HG03565 (cell line): ENCODE data around the gene PARD3.

Experiments
- ATAC-seq: cut with Tn5 transposase; IDR thresholded peaks from one replicate; pipeline ENCODE4 v1.9.1; 2021; ENCODE audit warnings: mild to moderate bottlenecking, moderate library complexity; ENCODE audit not compliant: unreplicated experiment

Gene PARD3

DNA sequence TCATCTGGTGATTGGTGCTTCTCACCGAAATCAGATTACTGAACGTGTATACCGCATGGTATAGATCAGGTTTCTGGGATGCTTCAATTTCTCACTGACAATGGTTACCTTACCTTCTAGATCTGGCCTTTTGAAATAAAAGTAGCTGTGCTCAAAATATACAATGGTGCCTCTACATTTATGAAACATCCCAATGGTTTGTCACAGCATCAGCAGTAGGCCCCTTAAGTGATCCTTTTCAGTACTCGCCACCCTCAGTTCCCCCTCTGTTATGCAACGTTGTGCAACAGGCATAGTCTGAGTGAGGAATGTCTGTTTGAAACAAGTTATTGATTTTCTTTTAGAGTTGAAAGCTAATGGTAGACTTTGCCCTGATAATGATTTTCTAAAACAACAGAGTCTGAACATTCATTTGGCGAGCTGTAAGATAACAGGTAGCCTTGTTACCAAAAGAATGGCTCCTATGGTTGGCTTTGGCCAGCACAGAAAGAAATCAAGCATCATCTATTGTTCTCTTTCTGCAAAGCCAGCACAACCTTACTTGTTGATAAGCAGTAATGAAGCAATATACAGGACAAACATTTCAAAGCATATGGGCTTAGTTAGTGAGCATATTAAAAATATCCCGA lies 693.9 kb downstream of the PARD3 start:
- ATAC-seq = no peak

DNA sequence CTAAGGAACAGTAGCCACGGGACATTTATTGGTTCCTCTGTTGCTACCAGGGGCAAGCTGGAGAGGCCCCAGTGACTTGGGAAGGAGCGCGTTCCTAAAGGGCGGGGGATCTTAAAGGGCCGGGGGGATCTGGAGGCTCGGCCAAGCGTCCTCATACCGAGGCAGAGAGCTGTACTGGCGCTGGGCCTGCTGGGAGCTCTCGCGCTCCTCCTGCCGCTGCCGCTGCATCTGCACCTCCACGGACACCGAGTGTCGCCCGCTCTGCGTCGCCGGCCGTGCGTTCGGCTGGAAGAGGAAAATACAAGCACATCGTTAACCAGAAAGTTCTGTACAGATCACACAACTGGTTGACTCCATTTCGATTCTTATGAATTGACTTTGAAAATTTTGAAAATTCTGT lies 695.6 kb downstream of the PARD3 start:
- ATAC-seq = no peak

DNA sequence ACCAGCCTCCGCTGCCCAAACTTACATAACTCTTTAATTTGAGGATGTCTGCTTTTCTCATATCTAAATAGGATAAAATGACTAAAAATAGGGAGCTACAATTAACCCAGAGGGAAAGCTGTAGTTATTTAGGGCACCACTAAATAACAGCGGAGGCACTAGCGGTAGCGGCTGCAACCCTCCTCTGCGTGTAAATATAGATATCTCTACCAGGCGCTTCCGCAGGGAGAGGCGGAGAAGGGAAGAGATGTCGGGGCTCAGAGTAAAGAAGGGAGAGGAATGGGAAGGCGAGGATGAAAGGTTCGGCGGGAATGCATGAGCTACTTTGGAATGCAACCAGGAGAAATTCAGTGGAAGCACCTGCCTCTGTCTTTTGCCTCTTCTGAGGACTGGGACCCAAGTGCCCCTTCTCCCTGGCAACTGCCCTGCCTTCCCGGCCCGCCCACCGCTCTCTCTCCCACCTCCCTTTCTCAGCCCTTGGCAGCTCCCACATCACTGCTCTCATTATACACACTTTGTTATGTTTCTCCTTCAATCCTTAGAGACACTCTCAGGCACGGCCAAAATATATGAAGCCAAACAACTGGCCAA lies 698.3 kb downstream of the PARD3 start:
- ATAC-seq = no peak

DNA sequence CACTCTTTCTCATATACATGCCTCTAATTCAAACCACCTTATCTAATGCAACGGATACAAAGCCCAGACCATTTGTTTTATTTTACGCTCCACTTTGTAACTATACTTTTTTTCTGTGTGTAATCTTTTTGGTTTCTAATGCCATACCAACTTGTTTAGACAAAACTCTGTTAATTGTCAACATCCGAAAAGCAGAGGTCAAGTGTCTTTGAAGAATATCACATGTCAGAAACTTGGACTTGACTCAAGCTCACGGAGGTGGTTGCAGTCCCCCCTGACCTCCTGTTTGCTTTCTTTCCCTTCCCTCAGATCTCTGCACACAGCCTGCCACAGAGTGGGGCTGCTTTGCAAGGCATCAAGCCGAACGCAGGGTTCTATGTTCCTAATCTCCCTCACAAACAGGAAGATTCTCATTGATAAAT lies 698.9 kb downstream of the PARD3 start:
- ATAC-seq = no peak

DNA sequence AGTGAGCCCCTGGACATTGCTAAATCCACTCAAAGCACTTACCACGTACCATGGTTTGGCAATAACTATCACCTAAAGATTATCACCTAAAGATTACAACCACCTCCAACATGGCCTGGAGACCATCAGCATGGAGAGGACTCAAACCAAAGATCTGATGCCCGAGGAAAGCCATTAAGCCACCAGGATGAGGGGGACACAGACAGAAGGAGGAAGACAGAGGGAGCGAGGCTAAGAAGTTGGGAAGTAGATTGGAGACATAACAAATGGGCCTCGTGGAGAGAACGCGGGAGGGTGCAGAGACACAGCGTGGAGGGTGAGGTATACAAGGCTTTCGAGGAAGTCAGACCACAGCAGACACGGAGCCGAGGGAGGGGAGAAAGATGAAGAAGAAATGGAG lies 700.2 kb downstream of the PARD3 start:
- no peak for ATAC-seq

DNA sequence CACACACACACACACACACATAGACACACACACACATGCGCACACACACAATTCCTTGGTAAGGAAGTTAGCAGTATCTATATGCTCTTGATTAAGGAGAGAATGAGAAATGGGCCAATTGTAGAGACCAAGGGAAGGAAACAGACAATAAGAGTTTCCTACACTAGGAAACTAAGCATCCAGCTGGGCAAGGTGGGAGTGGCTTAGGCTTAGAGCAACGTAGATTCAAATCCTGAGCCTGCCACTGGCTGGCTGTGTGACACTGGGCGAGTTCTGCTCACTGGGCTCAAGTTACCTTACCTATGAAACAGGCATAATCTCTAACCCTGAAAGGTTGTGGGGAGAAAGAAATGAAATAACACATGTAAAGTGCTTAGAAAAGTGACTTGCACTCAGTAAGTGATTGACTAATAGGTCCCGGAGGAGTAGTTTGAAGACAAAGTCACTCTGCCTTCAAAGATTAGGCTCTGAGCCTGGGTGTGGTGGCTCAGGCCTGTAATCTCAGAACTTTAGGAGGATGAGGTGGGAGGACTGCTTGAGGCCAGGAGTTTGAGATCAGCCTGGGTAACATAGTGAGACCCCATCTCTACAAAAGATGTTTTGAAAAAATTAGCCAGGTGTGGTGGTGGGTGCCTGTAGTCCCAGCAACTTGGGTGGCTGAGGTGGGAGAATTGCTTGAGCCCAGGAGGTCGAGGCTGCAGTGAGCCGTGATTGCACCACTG lies 701.4 kb downstream of the PARD3 start:
- ATAC-seq = no peak

DNA sequence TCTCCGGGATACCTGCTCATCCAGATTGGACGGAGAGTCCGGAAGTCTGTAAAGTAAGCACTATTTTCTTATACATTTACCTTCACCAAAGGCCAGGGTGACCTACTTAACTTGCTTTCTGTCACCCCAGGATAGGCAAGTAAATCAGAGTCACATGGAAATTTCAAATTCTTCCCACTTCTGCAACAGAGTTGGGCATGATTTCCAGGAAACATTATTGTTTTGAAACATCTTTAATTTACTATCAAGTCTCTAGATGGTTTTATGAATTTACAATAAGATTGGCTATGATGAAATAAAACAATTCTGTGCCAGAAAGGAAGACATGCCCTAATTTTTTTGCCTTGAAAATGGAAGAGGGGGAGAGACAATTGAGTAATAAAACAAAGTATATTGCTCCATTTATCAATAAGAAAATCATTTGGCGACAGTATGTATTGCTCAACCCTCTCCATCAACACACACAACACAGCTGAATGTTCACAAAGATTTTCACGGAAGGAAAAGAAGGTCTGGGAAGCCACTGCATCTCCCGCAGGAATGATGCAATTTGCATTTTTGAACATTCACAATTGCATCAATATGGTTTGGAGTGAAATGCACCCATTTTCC lies 702.8 kb downstream of the PARD3 start:
- ATAC-seq = no peak

DNA sequence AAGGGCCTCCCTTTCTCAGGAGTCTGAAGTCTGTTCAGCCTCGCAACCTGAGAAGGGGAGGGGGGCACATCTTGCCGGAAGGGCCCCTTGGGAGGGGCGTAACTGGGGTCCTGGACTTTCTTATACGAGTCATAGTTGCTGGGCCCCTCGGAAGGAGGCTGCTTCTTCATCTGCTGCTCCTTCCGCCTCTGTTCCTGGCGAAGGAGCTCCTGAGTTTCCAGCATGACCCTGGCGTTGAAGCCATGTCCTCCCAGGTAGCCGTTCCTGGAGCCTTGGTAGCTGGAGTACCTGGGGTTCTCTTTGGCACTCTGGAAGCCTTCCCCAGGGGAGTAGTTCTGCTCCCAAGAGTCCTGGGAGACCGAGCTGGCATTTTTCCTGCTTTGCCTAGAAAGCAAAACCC lies 703.9 kb downstream of the PARD3 start:
- ATAC-seq = no peak

DNA sequence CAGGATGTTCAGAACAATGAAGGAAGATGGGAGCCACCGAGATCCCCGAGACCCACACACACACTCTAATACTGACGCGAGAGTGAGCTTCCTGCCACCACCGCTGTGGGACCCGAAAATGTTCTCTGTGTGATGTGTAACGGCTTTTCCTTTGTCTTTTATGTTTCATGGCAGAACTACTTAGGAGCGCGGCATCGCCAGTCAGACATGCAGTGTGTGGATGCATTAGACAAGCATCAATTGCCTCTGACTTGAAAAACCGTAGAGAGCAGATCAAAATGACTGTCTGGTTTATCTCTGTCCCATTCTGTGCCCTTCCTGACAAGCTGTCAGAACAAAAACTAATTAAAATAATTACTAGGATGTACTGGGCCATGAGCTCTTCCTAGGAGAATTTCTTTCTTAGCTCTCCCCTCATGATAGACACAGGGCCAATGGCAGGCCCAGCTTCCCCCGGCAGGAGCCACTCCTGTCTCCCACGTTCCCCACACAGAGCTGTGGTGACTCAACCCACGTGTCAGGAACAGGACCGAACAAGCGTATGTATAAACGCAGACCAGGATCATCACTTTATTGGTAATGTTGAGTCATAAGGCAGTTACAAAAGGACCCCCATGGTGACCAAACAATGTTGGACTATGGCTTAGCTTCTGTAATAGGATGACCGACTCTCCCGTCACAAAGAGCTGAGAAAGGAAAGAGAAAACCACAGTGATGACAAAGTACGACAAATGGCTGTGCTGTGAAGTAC lies 705.0 kb downstream of the PARD3 start:
- no peak for ATAC-seq

DNA sequence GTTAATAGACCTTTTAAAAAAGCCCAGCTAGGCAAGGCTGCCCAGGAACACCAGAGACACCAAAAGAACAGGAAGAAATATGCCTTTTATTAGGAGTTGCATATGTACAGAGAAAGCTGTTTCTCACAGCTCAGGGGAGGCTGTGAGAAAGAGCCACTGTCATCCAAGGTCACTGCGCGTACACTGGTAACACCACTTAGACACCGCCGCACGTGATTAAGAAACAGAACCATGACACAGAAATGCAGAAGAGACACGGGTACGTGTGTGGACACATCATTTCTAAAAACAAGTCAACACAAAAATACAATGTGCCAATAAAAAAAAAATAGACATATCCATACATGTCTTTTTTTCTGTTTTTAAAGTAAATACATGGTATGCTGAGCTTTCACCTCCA lies 705.6 kb downstream of the PARD3 start:
- ATAC-seq = no peak

DNA sequence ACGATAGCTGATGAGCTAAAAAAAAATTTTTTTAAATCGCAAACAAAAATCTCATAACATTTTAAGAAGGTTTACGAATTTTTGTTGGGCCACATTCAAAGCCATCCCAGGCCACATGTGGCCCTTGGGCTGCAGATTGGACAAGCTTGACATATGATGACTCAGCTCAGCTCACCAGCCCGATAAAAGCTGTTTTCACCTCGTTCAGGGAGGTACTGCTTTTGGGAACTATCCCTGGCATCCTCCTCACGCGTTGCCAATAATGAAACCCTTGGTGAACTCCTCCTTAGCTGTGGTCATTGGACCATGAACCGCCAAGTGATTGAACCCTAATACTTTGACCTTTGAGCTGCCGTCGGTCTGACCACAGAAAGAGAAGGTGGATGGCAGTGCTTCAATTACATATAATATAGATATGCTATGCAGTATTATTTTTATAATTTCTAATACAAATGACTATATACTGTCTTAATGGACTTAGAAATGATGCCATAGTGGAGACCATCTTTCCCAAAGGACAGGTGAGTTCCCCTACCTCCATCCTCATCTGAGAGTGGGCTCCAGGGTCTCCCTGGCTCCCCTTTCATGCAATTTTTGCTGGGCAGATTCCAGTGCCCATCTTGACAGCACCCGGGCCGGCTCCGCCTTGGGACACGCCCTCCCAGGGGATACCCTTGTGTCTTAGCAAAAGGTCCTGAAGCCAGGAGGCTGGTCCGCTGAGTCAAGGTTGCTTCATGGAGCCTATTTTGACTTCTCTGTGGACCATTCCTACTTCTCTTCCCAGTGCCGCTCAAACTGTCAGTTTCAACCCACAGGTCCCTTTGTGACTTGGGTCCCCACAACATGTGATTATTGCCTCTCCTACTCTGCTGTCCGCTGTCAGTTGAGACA lies 707.2 kb downstream of the PARD3 start:
- ATAC-seq = no peak

DNA sequence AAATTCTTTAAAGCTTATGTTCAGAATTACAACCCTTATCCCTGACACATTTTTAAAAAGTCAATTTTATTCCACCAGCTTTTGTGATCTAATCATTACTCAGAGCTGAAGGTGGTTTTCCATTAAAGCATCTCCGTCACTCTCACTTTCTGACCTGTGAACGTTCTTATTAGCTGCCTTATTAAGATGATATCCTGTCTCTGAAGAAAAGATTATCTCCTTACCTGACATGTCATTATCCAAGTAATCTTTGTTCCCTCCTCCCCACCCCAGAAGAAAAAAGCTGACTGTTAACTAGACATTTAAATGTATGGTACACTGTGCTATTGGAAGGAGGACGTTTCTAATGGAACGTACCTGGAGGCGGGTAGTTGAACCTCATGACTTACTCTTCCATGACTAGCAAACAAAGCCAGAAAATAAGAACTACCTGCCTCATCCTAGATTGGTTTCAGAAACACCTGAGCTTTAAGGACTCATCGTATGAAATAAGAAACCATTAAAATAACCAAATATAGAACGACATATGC lies 708.7 kb downstream of the PARD3 start:
- ATAC-seq = no peak

DNA sequence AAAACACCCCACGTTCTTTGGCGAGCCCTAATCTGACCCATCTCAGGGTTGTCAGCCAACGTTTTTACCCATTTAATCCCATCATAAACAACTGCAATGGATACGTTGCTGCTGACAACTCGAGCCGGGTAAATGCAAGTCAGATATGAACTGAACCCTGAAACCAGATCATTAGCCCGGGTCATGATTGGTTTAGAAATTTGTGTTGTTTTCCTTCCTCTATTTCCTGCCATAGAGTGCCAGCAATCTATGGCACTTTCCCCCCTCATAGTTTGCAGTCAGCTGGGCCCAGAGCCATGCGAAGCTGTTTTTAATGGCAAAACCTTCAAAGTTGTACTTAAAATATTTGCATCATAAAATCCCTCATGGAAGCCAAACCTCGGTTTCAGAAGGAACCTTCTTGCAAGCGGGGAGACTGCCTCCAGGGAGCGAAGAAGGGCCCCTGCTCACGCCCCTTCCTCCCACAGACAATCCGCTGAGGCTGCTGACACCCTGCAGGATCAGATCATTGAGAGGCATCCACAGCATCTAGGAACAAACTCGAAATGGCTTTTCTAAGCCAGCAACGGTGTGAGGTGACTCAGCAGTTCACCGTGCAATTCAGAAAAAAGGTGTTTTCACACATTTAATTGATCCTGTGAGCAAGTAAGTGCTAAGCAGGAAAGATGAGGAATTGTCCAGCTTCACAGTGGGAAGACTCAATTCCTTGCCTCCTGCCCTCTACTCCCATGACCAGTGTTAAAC lies 710.1 kb downstream of the PARD3 start:
- no peak for ATAC-seq

DNA sequence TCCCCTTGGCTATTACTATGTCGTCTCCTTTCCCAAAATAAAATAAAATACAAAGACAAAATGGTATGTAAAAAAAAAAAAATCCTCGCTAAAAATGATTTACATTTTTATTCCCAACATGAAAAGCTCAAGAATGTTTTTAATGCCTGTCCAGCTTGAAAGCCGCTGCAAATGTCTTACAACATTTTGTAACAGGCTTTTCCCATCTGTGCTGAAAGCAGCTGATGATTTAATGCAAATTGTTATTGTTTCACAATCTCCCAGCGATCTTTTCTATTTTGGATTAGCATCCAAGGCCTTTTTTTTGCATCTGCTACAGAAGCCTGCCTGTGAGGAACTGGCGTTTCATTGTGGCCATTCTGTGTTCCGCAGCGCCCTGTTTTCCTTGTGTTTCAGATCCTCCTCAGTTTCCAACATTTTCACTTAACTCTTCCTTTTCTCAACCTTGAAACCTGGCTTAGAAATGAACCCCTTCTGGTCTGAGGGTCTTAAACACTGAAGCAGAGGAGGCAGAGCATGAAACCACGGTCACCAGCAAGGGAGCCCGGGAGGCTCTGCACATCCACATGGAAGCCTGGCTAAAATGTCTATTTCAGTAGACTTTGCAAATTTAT lies 712.1 kb downstream of the PARD3 start:
- no peak for ATAC-seq

DNA sequence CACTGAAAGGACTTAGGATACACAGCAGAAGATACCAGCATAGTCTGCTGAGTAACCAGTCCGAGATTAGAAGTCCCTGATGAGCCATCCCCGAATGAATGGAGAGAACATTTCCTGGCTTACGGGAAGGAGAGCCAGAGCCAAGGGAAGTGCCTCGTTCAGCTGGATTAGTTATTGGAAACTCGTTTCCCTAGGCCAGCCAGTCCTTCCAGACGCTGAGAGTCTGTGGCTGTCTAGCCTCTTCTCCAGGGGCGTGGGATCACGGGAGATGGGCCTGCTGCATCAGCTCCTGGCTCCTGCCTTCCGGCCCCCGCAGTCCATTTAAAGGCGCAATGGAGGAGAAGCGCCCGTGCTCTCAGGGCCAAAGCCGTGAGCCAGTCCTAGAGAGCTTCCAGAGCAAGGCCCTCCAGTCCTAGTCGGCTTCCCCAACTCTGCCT lies 712.8 kb downstream of the PARD3 start:
- ATAC-seq = no peak

DNA sequence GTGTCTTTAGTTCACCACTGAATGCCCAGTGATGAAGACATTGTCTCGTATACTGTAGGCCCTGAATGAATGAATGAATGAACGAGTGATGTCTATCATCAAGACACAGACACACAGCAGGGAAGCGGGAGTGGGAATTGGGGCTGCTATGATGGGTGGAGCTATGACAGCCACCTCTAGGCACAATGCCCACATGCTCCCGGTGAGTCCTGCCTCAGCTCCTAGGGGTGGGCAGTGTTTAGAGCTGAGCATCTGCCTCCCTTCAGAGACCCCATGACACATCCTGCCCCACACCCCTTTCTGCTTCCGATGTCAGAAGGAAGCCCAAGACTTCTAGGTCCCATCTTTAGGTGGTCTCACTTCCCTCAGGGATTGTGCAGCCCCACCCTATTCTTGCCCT lies 714.1 kb downstream of the PARD3 start:
- ATAC-seq = no peak

DNA sequence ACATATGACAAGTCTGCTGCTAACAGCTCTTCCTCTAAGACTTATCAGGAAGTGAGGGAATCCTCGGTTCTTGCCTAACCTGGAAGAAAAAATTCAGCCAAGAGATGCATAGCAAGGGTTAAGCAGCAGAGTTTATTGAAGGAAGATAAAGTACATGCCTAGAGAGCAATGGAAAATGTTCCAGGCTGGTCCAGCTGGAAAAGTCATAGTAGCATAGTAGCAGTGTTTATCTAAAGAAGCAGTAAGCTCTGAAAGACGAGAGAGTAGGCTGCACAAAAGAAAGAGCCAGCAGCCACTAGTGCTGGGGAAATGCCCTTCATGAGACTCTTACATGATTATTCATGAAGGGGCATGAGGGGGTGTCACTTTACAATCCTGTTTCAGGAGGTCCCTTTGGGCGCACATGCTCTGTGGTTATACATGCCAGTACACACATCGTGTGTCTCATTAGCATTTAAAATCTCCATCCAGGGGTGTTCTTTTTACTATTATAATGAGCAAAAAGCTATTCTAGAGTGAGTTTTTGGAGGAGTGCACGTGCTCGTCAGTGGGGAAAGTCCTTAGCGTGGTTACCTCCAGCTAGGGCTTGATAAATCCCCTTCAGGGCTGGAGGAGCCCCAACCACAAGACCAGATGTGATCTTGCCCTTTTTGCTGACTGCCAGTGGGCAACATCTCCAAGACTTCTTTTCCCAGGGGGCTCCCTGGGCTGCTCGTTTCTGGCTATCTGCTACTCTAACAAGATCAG lies 716.1 kb downstream of the PARD3 start:
- ATAC-seq = no peak

DNA sequence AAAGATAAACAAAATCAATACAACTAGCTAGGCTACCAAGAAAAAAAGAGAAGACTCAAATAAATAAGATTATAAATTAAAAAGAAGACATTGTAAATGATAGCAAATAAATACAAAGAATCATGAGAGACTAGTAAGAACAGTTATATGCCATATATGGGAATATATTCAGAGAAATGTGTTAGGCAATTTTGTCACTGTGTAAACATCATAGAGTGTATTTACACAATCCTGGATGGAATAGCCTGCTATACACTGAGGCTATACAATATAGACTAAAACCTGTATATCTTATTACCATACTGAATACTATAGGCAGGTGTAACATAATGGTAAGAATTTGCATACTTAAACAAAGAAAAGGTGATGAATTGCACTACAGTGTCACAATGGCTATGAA lies 717.4 kb downstream of the PARD3 start:
- no peak for ATAC-seq
